AG04450 (cell line): ENCODE results near the gene S100Z. TPM values are rescaled to one million over a fixed set of nuclear protein-coding genes. Genes with fewer than 3 reads are reported as not detected.
"Not testable (repeated sequence)": the region's sequence is repeated elsewhere in the genome, so short reads cannot be mapped to it uniquely, and the experiment has no call there.

ENCODE experiments used
- CTCF ChIA-PET: fragments of 300-600, 350-600 bp; formaldehyde crosslinking; extraction: SDS; loops from one replicate; lab custom pipeline; 2022; ENCODE audit warnings: antibody characterized with exemption, inconsistent platforms; lab: Charles Lee
- POLR2A ChIA-PET: fragments of 350-600 bp; formaldehyde crosslinking; extraction: SDS; loops from one replicate; lab custom pipeline; 2021; ENCODE audit warnings: antibody characterized with exemption, inconsistent platforms; lab: Yijun Ruan, JAX
- DNase-seq: peaks from one replicate; pipeline ENCODE4 v3.0.0-alpha.2; 2011; ENCODE audit warnings: low read depth, low spot score
- H3K27ac ChIP-seq: one replicate; pipeline ENCODE4 v1.5.1; 2012; ENCODE audit warnings: low read depth, low read length, control low read depth
- H3K27me3 ChIP-seq: one replicate; pipeline ENCODE4 v1.6.0; 2012; ENCODE audit warnings: low read length; ENCODE audit not compliant: control insufficient read depth, insufficient read depth
- H3K4me3 ChIP-seq: 2 replicates; pipeline ENCODE4 v1.5.1; 2011; ENCODE audit warnings: mild to moderate bottlenecking, low read depth, low read length, control low read depth
- H3K9me3 ChIP-seq: 2 replicates; pipeline ENCODE4 v1.5.1; 2012; ENCODE audit warnings: low read length; ENCODE audit not compliant: control insufficient read depth, insufficient read depth
- CTCF ChIP-seq: IDR thresholded peaks from 2 replicates; pipeline ENCODE4 v1.5.1; 2011; ENCODE audit warnings: low read depth, low read length, control low read depth, inconsistent platforms
- polyA plus RNA-seq: library from polyadenylated mRNA; depleted of rRNA; stranded (reverse); fragments of >200 nt; gene quantifications from 2 replicates; pipeline ENCODE4 v1.2.3, GENCODE V29; 2011

Gene S100Z
- polyA plus RNA-seq, 1 experiment: not detected

- CTCF ChIA-PET: interaction anchor here (0.9 kb wide), 1 partner anchor 47 kb away, joined by 6 read pairs; no protein-coding TSS in a partner anchor
- Histone ChIP-seq H3K27ac (no peak overlapping the region), H3K9me3 (no peaks in the 10 kb centered on the region; the same call in 1 of the 2 replicates), H3K27me3 (no peaks in the 10 kb centered on the region), H3K4me3 (no peak overlapping the region)
- TF ChIP-seq CTCF: no peak
- POLR2A ChIA-PET: no interaction called here
- no peak for DNase-seq
These were observed 28.7 kb upstream of the S100Z start for GRCh38 chr5:76821136-76821535.

- DNase-seq, H3K9me3 ChIP-seq, POLR2A ChIA-PET, H3K27ac ChIP-seq, H3K4me3 ChIP-seq, H3K27me3 ChIP-seq: not testable (repeated sequence)
- CTCF ChIA-PET: interaction anchor here (2.0 kb wide), 1 partner anchor 220 kb away, joined by 4 read pairs; no protein-coding TSS in a partner anchor
These were observed 27.6 kb upstream of the S100Z start for GRCh38 chr5:76822105-76822731.

- DNase-seq, POLR2A ChIA-PET: not testable (repeated sequence)
- CTCF ChIA-PET: interaction anchor here (0.7 to 1.8 kb wide), 2 partner anchors 19 to 52 kb away, joined by 3 to 6 read pairs; no protein-coding TSS in a partner anchor
These were observed 23.4 kb upstream of the S100Z start for GRCh38 chr5:76826416-76826815.

GRCh38 chr5:76831110-76831452 is 18.7 kb upstream of the S100Z start:
- no peaks in the 10 kb centered on the region for H3K27me3 ChIP-seq
- no peaks in the 10 kb centered on the region for H3K9me3 ChIP-seq
- no peak for DNase-seq
- no peak for TF ChIP-seq CTCF
- CTCF ChIA-PET: interaction anchor here (1.3 kb wide), 1 partner anchor 57 kb away, joined by 3 read pairs; no protein-coding TSS in a partner anchor
- no peak overlapping the region for H3K27ac ChIP-seq
- no peak overlapping the region for H3K4me3 ChIP-seq
- POLR2A ChIA-PET: interaction anchor here (1.1 kb wide), 1 partner anchor 25 kb away, joined by 3 read pairs; no protein-coding TSS in a partner anchor

More at GRCh38 chr5:76826416-76826815, 23.4 kb upstream of the S100Z start:
- H3K27me3 ChIP-seq, H3K27ac ChIP-seq, H3K4me3 ChIP-seq, H3K9me3 ChIP-seq: not testable (repeated sequence)

- CTCF ChIA-PET: no interaction called here
- H3K27me3 ChIP-seq: no peaks in the 10 kb centered on the region
These were observed 13.6 kb upstream of the S100Z start for GRCh38 chr5:76836181-76836580.

More at GRCh38 chr5:76836181-76836580, 13.6 kb upstream of the S100Z start:
- H3K27ac ChIP-seq: no peak overlapping the region
- H3K9me3 ChIP-seq: no peaks in the 10 kb centered on the region
- POLR2A ChIA-PET: interaction anchor here (0.6 to 0.7 kb wide), 2 partner anchors 62 to 164 kb away, joined by 3 to 6 read pairs; no protein-coding TSS in a partner anchor
- H3K4me3 ChIP-seq: no peak overlapping the region
- peak; percentile 45 for TF ChIP-seq CTCF
- no peak for DNase-seq
